Mesothelial cell of epicardium (in vitro differentiated cells): Measurements from ENCODE around the gene IL21R. TPM values are rescaled to one million over a fixed set of nuclear protein-coding genes. Genes with fewer than 3 reads are reported as not detected.

ENCODE experiments used
- DNase-seq, 2 experiments: peaks; one replicate each; pipeline ENCODE4 v3.0.0; 2021; ENCODE audit warnings: low spot score in 2 of 2; ENCODE audit not compliant: unreplicated experiment in 2 of 2
- H3K27ac Mint-ChIP-seq: 2 replicates; pipeline ENCODE4 v1.8.0; 2021; ENCODE audit warnings: mixed read lengths
- H3K27me3 Mint-ChIP-seq: 2 replicates; pipeline ENCODE4 v1.8.0; 2021; ENCODE audit warnings: low read depth, mixed read lengths
- H3K36me3 Mint-ChIP-seq: 2 replicates; pipeline ENCODE4 v1.8.0; 2021; ENCODE audit warnings: mixed read lengths
- H3K4me1 Mint-ChIP-seq: 2 replicates; pipeline ENCODE4 v1.8.0; 2021; ENCODE audit warnings: mixed read lengths
- H3K4me3 Mint-ChIP-seq: 2 replicates; pipeline ENCODE4 v1.8.0; 2021; ENCODE audit warnings: mild to moderate bottlenecking, moderate library complexity, mixed read lengths
- H3K9me3 Mint-ChIP-seq: 2 replicates; pipeline ENCODE4 v1.8.0; 2021; ENCODE audit warnings: mixed read lengths
- CTCF ChIP-seq: fragments of 200-600 bp; sonication (generic); IDR thresholded peaks from one replicate; pipeline ENCODE4 v1.5.0; 2021; ENCODE audit warnings: antibody characterized with exemption; ENCODE audit not compliant: unreplicated experiment
- total RNA-seq: library from RNA; stranded (reverse); gene quantifications from 3 replicates; pipeline ENCODE4 v1.2.1, GENCODE V29; 2021

The IL21R gene
- total RNA-seq, 1 donor from 2014 or later: 0.22 TPM

- H3K36me3 Mint-ChIP-seq: peaks cover 8% of the 10 kb centered on the region
- H3K9me3 Mint-ChIP-seq: no peaks in the 10 kb centered on the region
- no peak for TF ChIP-seq CTCF
- no peaks in the 10 kb centered on the region for H3K27me3 Mint-ChIP-seq
- peaks cover 6% of the 10 kb centered on the region for H3K4me1 Mint-ChIP-seq
- H3K4me3 Mint-ChIP-seq: no peak overlapping the region
- no peak overlapping the region for H3K27ac Mint-ChIP-seq
- DNase-seq: no peak
These were observed 57.2 kb downstream of the IL21R start for GRCh38 chr16:27458987-27459688.

- peaks cover 6% of the 10 kb centered on the region for H3K4me1 Mint-ChIP-seq
- peaks cover 12% of the 10 kb centered on the region for H3K36me3 Mint-ChIP-seq
These were observed 58.2 kb downstream of the IL21R start for GRCh38 chr16:27460213-27460612.

GRCh38 chr16:27460663-27461482, 58.9 kb downstream of the IL21R start:
- H3K27me3 Mint-ChIP-seq: no peaks in the 10 kb centered on the region
- no peak overlapping the region for H3K27ac Mint-ChIP-seq
- no peak for DNase-seq
- no peak for TF ChIP-seq CTCF
- H3K4me1 Mint-ChIP-seq: peaks cover 6% of the 10 kb centered on the region
- no peaks in the 10 kb centered on the region for H3K9me3 Mint-ChIP-seq
- H3K36me3 Mint-ChIP-seq: peaks cover 14% of the 10 kb centered on the region
- no peak overlapping the region for H3K4me3 Mint-ChIP-seq

More at GRCh38 chr16:27460213-27460612, 58.2 kb downstream of the IL21R start:
- Mint-ChIP-seq H3K9me3 (no peaks in the 10 kb centered on the region), H3K27ac (no peak overlapping the region), H3K4me3 (no peak overlapping the region), H3K27me3 (no peaks in the 10 kb centered on the region)
- no peak for DNase-seq
- no peak for TF ChIP-seq CTCF

GRCh38 chr16:27461483-27462171, 59.7 kb downstream of the IL21R start:
- DNase-seq: no peak
- Mint-ChIP-seq H3K4me3 (no peak overlapping the region), H3K27me3 (no peaks in the 10 kb centered on the region), H3K4me1 (peaks cover 6% of the 10 kb centered on the region), H3K36me3 (peaks cover 22% of the 10 kb centered on the region), H3K9me3 (no peaks in the 10 kb centered on the region), H3K27ac (no peak overlapping the region)
- TF ChIP-seq CTCF: no peak

GRCh38 chr16:27462200-27462845, 60.3 kb downstream of the IL21R start:
- Mint-ChIP-seq H3K4me1 (peaks cover 4% of the 10 kb centered on the region), H3K4me3 (no peak overlapping the region), H3K27ac (no peak overlapping the region), H3K27me3 (no peaks in the 10 kb centered on the region), H3K9me3 (no peaks in the 10 kb centered on the region), H3K36me3 (peaks cover 29% of the 10 kb centered on the region)
- DNase-seq: no peak
- no peak for TF ChIP-seq CTCF
